Natural killer cell (primary cell): ENCODE measurements around the gene RTKN. TPM values are rescaled to one million over a fixed set of nuclear protein-coding genes. Genes with fewer than 3 reads are reported as not detected.
"Not testable (repeated sequence)": the region's sequence is repeated elsewhere in the genome, so short reads cannot be mapped to it uniquely, and the experiment has no call there.

ENCODE experiments used
- ATAC-seq, 3 donors: fragments of 150-1000 bp in 2 of 3; fragments of 200-7000 bp in 1 of 3; cut with Tn5 transposase; 1 replicate in 1 of 3; 2 replicates in 2 of 3; pipeline ENCODE4 v1.10.0; 2021; ENCODE audit warnings: mild to moderate bottlenecking in 2 of 3, moderate library complexity in 2 of 3
- DNase-seq, 2 donors: peaks; one replicate each; pipeline versions ENCODE4 v3.0.0 to v3.0.0-alpha.2; 2013 to 2021; ENCODE audit warnings: mixed read lengths in 1 of 2
- H3K27ac ChIP-seq: one replicate; pipeline ENCODE4 v1.5.1; 2013; ENCODE audit warnings: mild to moderate bottlenecking, low read length
- H3K27me3 ChIP-seq: one replicate; pipeline ENCODE4 v1.6.1; 2013; ENCODE audit warnings: low read length; ENCODE audit not compliant: control insufficient read depth, insufficient read depth
- H3K36me3 ChIP-seq: one replicate; pipeline ENCODE4 v1.6.1; 2013; ENCODE audit warnings: low read length; ENCODE audit not compliant: control insufficient read depth, insufficient read depth
- H3K4me1 ChIP-seq: one replicate; pipeline ENCODE4 v1.6.1; 2013; ENCODE audit warnings: low read length; ENCODE audit not compliant: control insufficient read depth, insufficient read depth
- H3K4me3 ChIP-seq: one replicate; pipeline ENCODE4 v1.5.1; 2013; ENCODE audit warnings: low read length
- H3K9me3 ChIP-seq: one replicate; pipeline ENCODE4 v1.6.1; 2013; ENCODE audit warnings: low read length; ENCODE audit not compliant: control insufficient read depth, insufficient read depth
- H3K27ac Mint-ChIP-seq, 2 donors: one replicate each; pipeline ENCODE4 v1.8.0; 2022; ENCODE audit warnings: mild to moderate bottlenecking in 2 of 2, mixed read lengths in 2 of 2, moderate library complexity in 1 of 2
- H3K27me3 Mint-ChIP-seq, 2 donors: one replicate each; pipeline ENCODE4 v1.8.0; 2022; ENCODE audit warnings: low read depth in 2 of 2, mixed read lengths in 2 of 2
- H3K36me3 Mint-ChIP-seq: one replicate; pipeline ENCODE4 v1.8.0; 2022; ENCODE audit warnings: mixed read lengths
- H3K4me1 Mint-ChIP-seq, 2 donors: one replicate each; pipeline ENCODE4 v1.8.0; 2022; ENCODE audit warnings: mixed read lengths in 2 of 2
- H3K4me3 Mint-ChIP-seq: one replicate; pipeline ENCODE4 v1.8.0; 2022; ENCODE audit warnings: mild to moderate bottlenecking, moderate library complexity, mixed read lengths
- H3K9me3 Mint-ChIP-seq, 2 donors: one replicate each; pipeline ENCODE4 v1.8.0; 2022; ENCODE audit warnings: mixed read lengths in 2 of 2
- CTCF ChIP-seq: fragments of 200-600 bp; IDR thresholded peaks from one replicate; pipeline ENCODE4 v1.8.0; 2022; ENCODE audit warnings: antibody characterized with exemption
- WGBS: methylation state at CpG from one replicate; pipeline ENCODE4 v1.1.7; 2013; ENCODE audit warnings: missing lambda C conversion rate; ENCODE audit not compliant: insufficient coverage; 5-methylcytosine and 5-hydroxymethylcytosine counted together
- intact Hi-C: fragments of 100-400 bp; cut with micrococcal nuclease; formaldehyde crosslinking; loops from one replicate; pipeline ENCODE4 v1.14.2; 2022
- total RNA-seq, 4 donors: library from RNA; stranded (reverse); fragments of 120-200 nt in 1 of 4; gene quantifications; one replicate each; pipeline versions ENCODE4 v1.2.3 to v1.2.4, GENCODE V29; 2013 to 2022

The RTKN gene
- total RNA-seq, 3 donors from 2014 or later (not counting 1 experiment from before 2014, with no cell fraction given): 11.0 to 26.5 (median 15.1) TPM

GRCh38 chr2:74486141-74486540 is 44.4 kb upstream of the RTKN start:
- Mint-ChIP-seq H3K4me1 (peaks cover 19 to 38% of the 10 kb centered on the region in 2 donors), H3K27ac (no peak overlapping the region), H3K36me3 (peaks cover 8% of the 10 kb centered on the region), H3K4me3 (no peak overlapping the region), H3K9me3 (no peaks in the 10 kb centered on the region), H3K27me3 (no peaks in the 10 kb centered on the region)
- no peaks in the 10 kb centered on the region for H3K27me3 ChIP-seq
- no peak for ATAC-seq
- no peak for DNase-seq
- no peak for TF ChIP-seq CTCF
- no peak overlapping the region for H3K27ac ChIP-seq
- no peaks in the 10 kb centered on the region for H3K9me3 ChIP-seq
- peaks cover 20% of the 10 kb centered on the region for H3K36me3 ChIP-seq
- WGBS: 93% methylated on average over 2 of the region's 2 CpGs
- no peak overlapping the region for H3K4me3 ChIP-seq
- H3K4me1 ChIP-seq: peaks cover 21% of the 10 kb centered on the region
- intact Hi-C loops: no loop called here

- not testable (repeated sequence) for ATAC-seq, H3K27me3 ChIP-seq, H3K27me3 Mint-ChIP-seq, H3K9me3 Mint-ChIP-seq, H3K36me3 Mint-ChIP-seq, DNase-seq, H3K9me3 ChIP-seq
- Histone ChIP-seq H3K4me1 (peaks cover 29% of the 10 kb centered on the region), H3K27ac (peak overlapping the region; percentile 88), H3K4me3 (peak overlapping the region; percentile 81), H3K36me3 (peaks cover 21% of the 10 kb centered on the region)
- H3K4me1 Mint-ChIP-seq: peaks cover 24 to 35% of the 10 kb centered on the region in 2 donors
- peak overlapping the region; percentile 99 for H3K4me3 Mint-ChIP-seq
- H3K27ac Mint-ChIP-seq: peak overlapping the region; percentile 97
- intact Hi-C loops: loop anchor here (1.0 to 2.0 kb wide), 8 partner anchors 11 to 393 kb away; partner anchors contain the start of genes C2orf81, INO80B, MRPL53 and PCGF1
- WGBS: 89% methylated on average over 19 of the region's 19 CpGs
Measured at GRCh38 chr2:74483675-74484164, 42.0 kb upstream of the RTKN start.

GRCh38 chr2:74482801-74483674 is 41.3 kb upstream of the RTKN start, which contains the start of the genes CCDC142 and TTC31:
Gene CCDC142, minus strand, starts transcription at chr2:74482998. Its CDS starts 161 bp downstream, at chr2:74482837.
Gene TTC31, plus strand, starts transcription at chr2:74483081. Its CDS starts 15 bp downstream, at chr2:74483096.
- H3K4me3 Mint-ChIP-seq: peak within 1 kb of the TSS; percentile 99
- no peaks in the 10 kb centered on the region for H3K27me3 Mint-ChIP-seq
- TF ChIP-seq CTCF: peak; percentile 85
- peaks cover 8% of the 10 kb centered on the region for H3K36me3 Mint-ChIP-seq
- H3K4me3 ChIP-seq: peak within 1 kb of the TSS; percentile 81
- H3K9me3 Mint-ChIP-seq: no peaks in the 10 kb centered on the region
- under 1% methylated on average over 50 of the region's 50 CpGs for WGBS
- no peaks in the 10 kb centered on the region for H3K27me3 ChIP-seq
- H3K4me1 Mint-ChIP-seq: peaks cover 24 to 35% of the 10 kb centered on the region in 2 donors
- DNase-seq (peak; percentile 88 to 96), ATAC-seq (peak; percentile 91 to 98 (median 92))
- no peaks in the 10 kb centered on the region for H3K9me3 ChIP-seq
- peaks cover 20% of the 10 kb centered on the region for H3K36me3 ChIP-seq
- intact Hi-C loops: loop anchor here (1.0 to 2.0 kb wide), 8 partner anchors 11 to 394 kb away; partner anchors contain the start of genes C2orf81, INO80B, MRPL53 and PCGF1
- H3K27ac Mint-ChIP-seq: peak within 1 kb of the TSS; percentile 97
- peaks cover 29% of the 10 kb centered on the region for H3K4me1 ChIP-seq
- H3K27ac ChIP-seq: peak within 1 kb of the TSS; percentile 88
